Upper lobe of left lung (tissue), 6 donors: ENCODE data around the gene TMEM131L. TPM values are rescaled to one million over a fixed set of nuclear protein-coding genes. Genes with fewer than 3 reads are reported as not detected.
"Not testable (repeated sequence)": the region's sequence is repeated elsewhere in the genome, so short reads cannot be mapped to it uniquely, and the experiment has no call there.

Experiments used
- ATAC-seq, 2 donors: fragments of 200-7000 bp; cut with Tn5 transposase; one replicate each; pipeline ENCODE4 v1.9.1; 2022; ENCODE audit warnings: mild to moderate bottlenecking in 2 of 2, moderate library complexity in 2 of 2; ENCODE audit not compliant: low FRiP score in 2 of 2
- DNase-seq, 2 donors: peaks; one replicate each; pipeline ENCODE4 v3.0.0-alpha.2; 2019 to 2020
- H3K27ac ChIP-seq, 4 donors: fragments of 200-600 bp; sonication (generic); one replicate each; pipeline ENCODE4 v1.5.1; 2016 to 2019
- H3K27me3 ChIP-seq, 4 donors: fragments of 200-600 bp; sonication (generic); one replicate each; pipeline ENCODE4 v1.5.1; 2017 to 2019
- H3K36me3 ChIP-seq, 4 donors: fragments of 200-600 bp; sonication (generic); one replicate each; pipeline ENCODE4 v1.5.1; 2016 to 2019
- H3K4me1 ChIP-seq, 4 donors: fragments of 200-600 bp; sonication (generic); one replicate each; pipeline ENCODE4 v1.5.1; 2018 to 2019
- H3K4me3 ChIP-seq, 4 donors: fragments of 200-600 bp; sonication (generic); one replicate each; pipeline ENCODE4 v1.5.1; 2017 to 2019; ENCODE audit warnings: mild to moderate bottlenecking in 2 of 4, moderate library complexity in 1 of 4
- H3K9me3 ChIP-seq, 4 donors: fragments of 200-600 bp; sonication (generic); one replicate each; pipeline ENCODE4 v1.5.1; 2018 to 2019
- EP300 ChIP-seq, 4 donors: sonication (generic); formaldehyde crosslinking; IDR thresholded peaks; one replicate each; pipeline ENCODE4 v1.5.1; 2017; ENCODE audit warnings: antibody characterized with exemption in 4 of 4, control low read depth in 2 of 4
- POLR2A ChIP-seq, 4 donors: fragments of 450-650 bp; IDR thresholded peaks; one replicate each; pipeline ENCODE4 v1.5.1; 2016 to 2017; ENCODE audit warnings: antibody characterized with exemption in 4 of 4, mild to moderate bottlenecking in 2 of 4
- POLR2AphosphoS5 ChIP-seq, 2 donors: sonication (generic); formaldehyde crosslinking; IDR thresholded peaks; one replicate each; pipeline ENCODE4 v1.5.1; 2017; ENCODE audit warnings: antibody characterized with exemption in 2 of 2
- WGBS, 2 donors: methylation state at CpG; one replicate each; pipeline ENCODE4 v1.1.5; 2017 to 2018; 5-methylcytosine and 5-hydroxymethylcytosine counted together
- total RNA-seq, 6 donors: library from RNA; depleted of rRNA in 4 of 6; stranded (reverse); fragments of >200 nt in 4 of 6; gene quantifications; one replicate each; pipeline versions ENCODE4 v1.1.0 to v1.2.1, GENCODE V29; 2016 to 2021
- TF ChIP-seq, protein P1 (sequence below), 6 experiments: fragments of 450-650 bp in 4 of 6; fragments of 200-600 bp in 2 of 6; sonication (generic) in 2 of 6; IDR thresholded peaks; one replicate each; pipeline ENCODE4 v1.5.1; 2016 to 2019; ENCODE audit warnings: antibody characterized with exemption in 6 of 6
- donor health status: DM: no; HTN: no; CAD: no; lungs with moderate emphysema.
- donor health status: DM: no; HTN: yes; CAD: no; lungs with severe emphysema.

Gene TMEM131L, protein sequence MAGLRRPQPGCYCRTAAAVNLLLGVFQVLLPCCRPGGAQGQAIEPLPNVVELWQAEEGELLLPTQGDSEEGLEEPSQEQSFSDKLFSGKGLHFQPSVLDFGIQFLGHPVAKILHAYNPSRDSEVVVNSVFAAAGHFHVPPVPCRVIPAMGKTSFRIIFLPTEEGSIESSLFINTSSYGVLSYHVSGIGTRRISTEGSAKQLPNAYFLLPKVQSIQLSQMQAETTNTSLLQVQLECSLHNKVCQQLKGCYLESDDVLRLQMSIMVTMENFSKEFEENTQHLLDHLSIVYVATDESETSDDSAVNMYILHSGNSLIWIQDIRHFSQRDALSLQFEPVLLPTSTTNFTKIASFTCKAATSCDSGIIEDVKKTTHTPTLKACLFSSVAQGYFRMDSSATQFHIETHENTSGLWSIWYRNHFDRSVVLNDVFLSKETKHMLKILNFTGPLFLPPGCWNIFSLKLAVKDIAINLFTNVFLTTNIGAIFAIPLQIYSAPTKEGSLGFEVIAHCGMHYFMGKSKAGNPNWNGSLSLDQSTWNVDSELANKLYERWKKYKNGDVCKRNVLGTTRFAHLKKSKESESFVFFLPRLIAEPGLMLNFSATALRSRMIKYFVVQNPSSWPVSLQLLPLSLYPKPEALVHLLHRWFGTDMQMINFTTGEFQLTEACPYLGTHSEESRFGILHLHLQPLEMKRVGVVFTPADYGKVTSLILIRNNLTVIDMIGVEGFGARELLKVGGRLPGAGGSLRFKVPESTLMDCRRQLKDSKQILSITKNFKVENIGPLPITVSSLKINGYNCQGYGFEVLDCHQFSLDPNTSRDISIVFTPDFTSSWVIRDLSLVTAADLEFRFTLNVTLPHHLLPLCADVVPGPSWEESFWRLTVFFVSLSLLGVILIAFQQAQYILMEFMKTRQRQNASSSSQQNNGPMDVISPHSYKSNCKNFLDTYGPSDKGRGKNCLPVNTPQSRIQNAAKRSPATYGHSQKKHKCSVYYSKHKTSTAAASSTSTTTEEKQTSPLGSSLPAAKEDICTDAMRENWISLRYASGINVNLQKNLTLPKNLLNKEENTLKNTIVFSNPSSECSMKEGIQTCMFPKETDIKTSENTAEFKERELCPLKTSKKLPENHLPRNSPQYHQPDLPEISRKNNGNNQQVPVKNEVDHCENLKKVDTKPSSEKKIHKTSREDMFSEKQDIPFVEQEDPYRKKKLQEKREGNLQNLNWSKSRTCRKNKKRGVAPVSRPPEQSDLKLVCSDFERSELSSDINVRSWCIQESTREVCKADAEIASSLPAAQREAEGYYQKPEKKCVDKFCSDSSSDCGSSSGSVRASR (N-terminal part only)
- 10 to 100 TPM; 12.3 to 28.8 (median 19.5) TPM for total RNA-seq

DNA sequence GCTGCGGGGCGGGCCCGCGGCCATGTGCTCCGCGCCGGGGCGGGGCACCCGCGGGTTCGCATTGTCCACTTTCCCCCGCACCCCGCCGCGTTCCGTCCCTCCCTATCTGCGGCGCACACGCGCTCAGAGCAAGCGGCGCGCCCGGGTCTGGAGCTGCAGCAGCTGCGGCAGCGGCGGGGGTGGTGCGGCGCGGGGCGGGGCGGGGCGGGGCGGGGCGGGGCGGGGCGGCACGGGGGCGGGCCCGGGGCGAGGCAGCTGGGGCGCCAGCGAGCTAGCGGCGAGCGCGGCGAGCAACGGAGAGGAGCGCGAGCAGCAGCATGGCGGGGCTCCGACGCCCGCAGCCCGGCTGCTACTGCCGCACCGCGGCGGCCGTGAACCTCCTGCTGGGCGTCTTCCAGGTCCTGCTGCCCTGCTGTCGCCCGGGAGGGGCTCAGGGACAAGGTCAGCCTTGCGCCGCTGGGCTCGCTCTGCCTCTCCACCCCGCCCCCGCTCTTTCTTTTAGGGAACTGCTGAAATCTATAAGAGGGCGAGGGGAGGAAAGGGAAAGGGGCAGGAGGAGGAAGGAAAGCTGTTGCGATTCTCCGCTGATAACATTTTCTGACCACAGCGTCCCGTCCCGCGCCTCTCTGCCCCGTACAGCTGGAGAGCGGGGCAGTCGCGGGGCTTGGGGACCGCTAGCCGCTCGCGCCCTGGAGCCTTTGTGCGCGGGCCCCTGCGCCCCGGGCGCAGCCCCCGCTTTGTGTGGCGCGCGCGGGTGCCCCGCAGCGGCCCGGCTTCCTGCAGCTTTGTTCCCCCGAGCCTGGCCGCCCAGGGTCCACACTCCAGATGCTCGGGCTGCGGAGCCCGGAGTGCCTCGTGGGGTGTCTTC, at the start of gene TMEM131L:
Gene TMEM131L, plus strand, starts transcription at position 280 of the 868 bp plus-strand sequence. Its CDS starts 38 bp downstream, at position 318.
- Histone ChIP-seq H3K36me3 (no peaks in the 10 kb centered on the region), H3K27ac (peak within 1 kb of the TSS; percentile 82 to 90 (median 84)), H3K4me3 (peak within 1 kb of the TSS; percentile 76 to 92 (median 78)), H3K27me3 (no peaks in the 10 kb centered on the region), H3K4me1 (peaks cover 22 to 40% (median 33%) of the 10 kb centered on the region in 4 donors), H3K9me3 (no peaks in the 10 kb centered on the region)
- ATAC-seq (peak; percentile 71 to 95), DNase-seq (peak; percentile 76 to 94)
- TF ChIP-seq EP300 (IDR thresholded peaks at IDR 0.05) (no peak), POLR2A (IDR thresholded peaks at IDR 0.05) (peak in 2 of 4 donors; percentile 75 to 78), POLR2AphosphoS5 (IDR thresholded peaks at IDR 0.05) (peak in 1 of 2 donors; percentile 45)
- TF ChIP-seq, protein P1, sequence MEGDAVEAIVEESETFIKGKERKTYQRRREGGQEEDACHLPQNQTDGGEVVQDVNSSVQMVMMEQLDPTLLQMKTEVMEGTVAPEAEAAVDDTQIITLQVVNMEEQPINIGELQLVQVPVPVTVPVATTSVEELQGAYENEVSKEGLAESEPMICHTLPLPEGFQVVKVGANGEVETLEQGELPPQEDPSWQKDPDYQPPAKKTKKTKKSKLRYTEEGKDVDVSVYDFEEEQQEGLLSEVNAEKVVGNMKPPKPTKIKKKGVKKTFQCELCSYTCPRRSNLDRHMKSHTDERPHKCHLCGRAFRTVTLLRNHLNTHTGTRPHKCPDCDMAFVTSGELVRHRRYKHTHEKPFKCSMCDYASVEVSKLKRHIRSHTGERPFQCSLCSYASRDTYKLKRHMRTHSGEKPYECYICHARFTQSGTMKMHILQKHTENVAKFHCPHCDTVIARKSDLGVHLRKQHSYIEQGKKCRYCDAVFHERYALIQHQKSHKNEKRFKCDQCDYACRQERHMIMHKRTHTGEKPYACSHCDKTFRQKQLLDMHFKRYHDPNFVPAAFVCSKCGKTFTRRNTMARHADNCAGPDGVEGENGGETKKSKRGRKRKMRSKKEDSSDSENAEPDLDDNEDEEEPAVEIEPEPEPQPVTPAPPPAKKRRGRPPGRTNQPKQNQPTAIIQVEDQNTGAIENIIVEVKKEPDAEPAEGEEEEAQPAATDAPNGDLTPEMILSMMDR (IDR thresholded peaks at IDR 0.05): peak in 4 of 6 experiments; percentile 8 to 41 (median 17)
- 0 to 1% methylated on average over 18 to 58 of the region's 103 CpGs for WGBS, 2 donors

DNA sequence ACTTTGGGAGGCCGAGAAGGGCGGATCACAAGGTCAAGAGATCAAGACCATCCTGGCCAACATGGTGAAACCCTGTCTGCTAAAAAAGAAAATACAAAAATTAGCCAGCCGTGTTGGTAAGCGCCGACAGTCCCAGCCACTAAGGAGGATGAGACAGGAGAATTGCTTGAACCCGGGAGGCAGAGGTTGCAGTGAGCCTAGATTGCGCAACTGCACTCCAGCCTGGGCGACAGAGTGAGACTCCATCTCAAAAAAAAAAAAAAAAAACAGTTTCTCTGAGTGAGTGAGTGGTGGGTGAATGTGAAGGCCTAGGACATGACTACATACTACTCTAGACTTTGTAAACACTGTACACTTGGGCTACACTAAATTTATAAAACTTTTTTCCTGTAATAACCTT, 49.7 kb upstream of the TMEM131L start:
- H3K4me1 ChIP-seq, H3K9me3 ChIP-seq, DNase-seq, H3K27ac ChIP-seq, ATAC-seq, H3K36me3 ChIP-seq, H3K27me3 ChIP-seq, H3K4me3 ChIP-seq: not testable (repeated sequence)
- 81 to 86% methylated on average over 8 of the region's 8 CpGs for WGBS, 2 donors

DNA sequence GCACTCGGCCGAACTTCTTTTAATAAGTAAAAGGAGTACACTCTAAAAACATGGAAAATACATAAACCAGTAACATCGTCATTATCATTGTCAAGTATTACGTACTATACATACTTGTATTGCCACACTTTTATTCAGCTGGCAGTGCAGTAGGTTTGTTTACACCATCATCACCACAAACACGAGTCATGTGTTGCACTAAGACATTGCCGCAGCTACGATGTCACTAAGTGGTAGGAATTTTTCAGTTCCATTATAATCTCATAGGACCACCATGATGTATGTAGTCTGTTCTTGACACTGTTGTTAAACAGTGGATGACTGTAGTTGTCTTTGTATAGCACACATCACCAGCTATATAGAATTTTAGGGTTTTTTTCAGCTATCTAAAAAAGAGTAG, 48.0 kb upstream of the TMEM131L start:
- Histone ChIP-seq H3K27ac (no peak overlapping the region), H3K36me3 (no peaks in the 10 kb centered on the region), H3K27me3 (no peaks in the 10 kb centered on the region), H3K9me3 (no peaks in the 10 kb centered on the region), H3K4me3 (no peak overlapping the region), H3K4me1 (no peaks in the 10 kb centered on the region)
- WGBS, 2 donors: 84 to 91% methylated on average over 7 of the region's 7 CpGs
- ATAC-seq: no peak
- TF ChIP-seq, protein P1 (IDR thresholded peaks at IDR 0.05): no peak
- TF ChIP-seq POLR2AphosphoS5 (IDR thresholded peaks at IDR 0.05) (no peak), POLR2A (IDR thresholded peaks at IDR 0.05) (no peak), EP300 (IDR thresholded peaks at IDR 0.05) (no peak)
- no peak for DNase-seq

DNA sequence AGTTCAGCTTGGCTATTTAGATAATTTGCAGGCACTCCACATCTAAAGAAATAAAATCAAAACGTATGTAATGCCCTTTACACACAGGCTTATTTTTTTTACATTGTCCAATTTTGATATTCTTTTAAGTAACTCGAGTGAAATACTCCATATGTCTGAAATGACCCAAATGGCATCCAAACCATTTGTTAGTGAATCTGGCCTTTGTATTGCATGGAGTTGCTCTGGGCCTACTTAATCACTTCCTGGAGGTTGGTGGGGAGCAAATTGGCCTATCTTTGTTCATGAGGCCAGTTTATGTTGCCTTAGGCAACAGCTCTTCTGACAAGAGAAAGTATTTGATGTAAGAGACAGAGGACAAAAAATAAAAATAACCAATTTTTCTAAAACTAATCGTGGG, 47.6 kb upstream of the TMEM131L start:
- Histone ChIP-seq H3K36me3 (no peaks in the 10 kb centered on the region), H3K27ac (no peak overlapping the region), H3K4me1 (no peaks in the 10 kb centered on the region), H3K4me3 (no peak overlapping the region), H3K27me3 (no peaks in the 10 kb centered on the region), H3K9me3 (no peaks in the 10 kb centered on the region)
- DNase-seq: no peak
- 79 to 83% methylated on average over 3 of the region's 3 CpGs for WGBS, 2 donors
- no peak for ATAC-seq
- TF ChIP-seq POLR2AphosphoS5 (IDR thresholded peaks at IDR 0.05): no peak
- TF ChIP-seq POLR2A (IDR thresholded peaks at IDR 0.05): no peak
- TF ChIP-seq, protein P1 (IDR thresholded peaks at IDR 0.05): no peak
